CD14-positive monocyte (primary cell): Measurements from ENCODE around the gene CRYBG1. TPM values are rescaled to one million over a fixed set of nuclear protein-coding genes. Genes with fewer than 3 reads are reported as not detected.

ENCODE experiments used
- DNase-seq, 3 donors: peaks; one replicate each; pipeline ENCODE4 v3.0.0-alpha.2; 2011 to 2022
- H2AFZ ChIP-seq: 2 replicates; pipeline ENCODE4 v1.6.0; 2012; ENCODE audit warnings: mild to moderate bottlenecking, low read depth, low read length, inconsistent platforms; ENCODE audit not compliant: insufficient read depth, poor library complexity, severe bottlenecking
- H3K27ac ChIP-seq, 2 donors: 1 replicate in 1 of 2; 2 replicates in 1 of 2; pipeline ENCODE4 v1.5.1; 2012 to 2013; ENCODE audit warnings: low read length in 2 of 2, control low read depth in 1 of 2, inconsistent platforms in 1 of 2, low read depth in 1 of 2, mild to moderate bottlenecking in 1 of 2
- H3K27me3 ChIP-seq, 2 donors: one replicate each; pipeline versions ENCODE4 v1.6.0 to v1.6.1; 2011 to 2013; ENCODE audit warnings: low read length in 2 of 2; ENCODE audit not compliant: control insufficient read depth in 2 of 2, insufficient read depth in 2 of 2
- H3K36me3 ChIP-seq, 2 donors: replicated peaks in 1 of 2; 1 replicate in 1 of 2; 2 replicates in 1 of 2; pipeline versions ENCODE4 v1.5.1 to v1.6.1; 2012 to 2013; ENCODE audit warnings: low read length in 2 of 2, control low read depth in 1 of 2, inconsistent platforms in 1 of 2, mild to moderate bottlenecking in 1 of 2; ENCODE audit not compliant: insufficient read depth in 2 of 2, control insufficient read depth in 1 of 2
- H3K4me1 ChIP-seq, 2 donors: 1 replicate in 1 of 2; 2 replicates in 1 of 2; pipeline versions ENCODE4 v1.5.1 to v1.6.1; 2012 to 2013; ENCODE audit warnings: low read length in 2 of 2, control low read depth in 1 of 2, inconsistent platforms in 1 of 2, mild to moderate bottlenecking in 1 of 2, moderate library complexity in 1 of 2; ENCODE audit not compliant: insufficient read depth in 2 of 2, control insufficient read depth in 1 of 2
- H3K4me2 ChIP-seq: replicated peaks from 2 replicates; pipeline ENCODE3; 2012; ENCODE audit warnings: low read length, moderate library complexity, mild to moderate bottlenecking; ENCODE audit not compliant: poor library complexity, severe bottlenecking; ENCODE audit errors: extremely low read depth
- H3K4me3 ChIP-seq, 3 experiments: fragments of 200-600 bp in 1 of 3; sonication (generic) in 1 of 3; replicated peaks in 1 of 3; 1 replicate in 2 of 3; 2 replicates in 1 of 3; pipeline ENCODE4 v1.5.1; 2011 to 2013; ENCODE audit warnings: low read length in 3 of 3, mild to moderate bottlenecking in 3 of 3, control low read depth in 2 of 3, low read depth in 2 of 3, inconsistent platforms in 1 of 3, moderate library complexity in 1 of 3
- H3K79me2 ChIP-seq: 2 replicates; pipeline ENCODE4 v1.6.0; 2012; ENCODE audit warnings: mild to moderate bottlenecking, control low read depth, inconsistent platforms, low read length, moderate library complexity; ENCODE audit not compliant: insufficient read depth
- H3K9ac ChIP-seq: 2 replicates; pipeline ENCODE4 v1.6.0; 2017; ENCODE audit warnings: low read length, mild to moderate bottlenecking; ENCODE audit not compliant: insufficient read depth, poor library complexity, severe bottlenecking
- H3K9me3 ChIP-seq, 2 donors: replicated peaks in 1 of 2; 1 replicate in 1 of 2; 2 replicates in 1 of 2; pipeline versions ENCODE4 v1.5.1 to v1.6.1; 2012 to 2013; ENCODE audit warnings: low read length in 2 of 2, control low read depth in 1 of 2; ENCODE audit not compliant: control insufficient read depth in 1 of 2, insufficient read depth in 1 of 2
- H4K20me1 ChIP-seq: 2 replicates; pipeline ENCODE4 v1.6.0; 2012; ENCODE audit warnings: mild to moderate bottlenecking, low read length, control low read depth, moderate library complexity; ENCODE audit not compliant: insufficient read depth
- H3K27ac Mint-ChIP-seq, 7 donors: one replicate each; pipeline ENCODE4 v1.8.0; 2020; ENCODE audit warnings: mild to moderate bottlenecking in 7 of 7, mixed read lengths in 7 of 7, moderate library complexity in 6 of 7, inconsistent platforms in 2 of 7
- H3K27me3 Mint-ChIP-seq, 3 donors: one replicate each; pipeline ENCODE4 v1.8.0; 2021 to 2022; ENCODE audit warnings: low read depth in 3 of 3, mild to moderate bottlenecking in 3 of 3, mixed read lengths in 3 of 3, moderate library complexity in 3 of 3, inconsistent platforms in 1 of 3
- H3K36me3 Mint-ChIP-seq, 2 donors: one replicate each; pipeline ENCODE4 v1.8.0; 2020; ENCODE audit warnings: mixed read lengths in 2 of 2, inconsistent platforms in 1 of 2, mild to moderate bottlenecking in 1 of 2
- H3K4me1 Mint-ChIP-seq: one replicate; pipeline ENCODE4 v1.8.0; 2020; ENCODE audit warnings: mild to moderate bottlenecking, mixed read lengths
- H3K4me3 Mint-ChIP-seq, 2 donors: one replicate each; pipeline ENCODE4 v1.8.0; 2020; ENCODE audit warnings: mild to moderate bottlenecking in 2 of 2, mixed read lengths in 2 of 2, moderate library complexity in 1 of 2
- H3K9me3 Mint-ChIP-seq, 7 donors: one replicate each; pipeline ENCODE4 v1.8.0; 2020 to 2022; ENCODE audit warnings: mixed read lengths in 7 of 7, mild to moderate bottlenecking in 6 of 7, moderate library complexity in 6 of 7, inconsistent platforms in 2 of 7
- CTCF ChIP-seq: fragments of 200-600 bp; IDR thresholded peaks from one replicate; pipeline ENCODE4 v1.8.0; 2022; ENCODE audit warnings: antibody characterized with exemption, mild to moderate bottlenecking
- WGBS: methylation state at CpG from one replicate; pipeline ENCODE4 v1.1.5; 2013; ENCODE audit warnings: missing lambda C conversion rate; ENCODE audit not compliant: insufficient coverage; 5-methylcytosine and 5-hydroxymethylcytosine counted together
- intact Hi-C, 2 donors: fragments of 100-400 bp; cut with micrococcal nuclease; formaldehyde crosslinking; loops; one replicate each; pipeline versions ENCODE4 v1.15.0 to v1.15.1; 2023
- polyA plus RNA-seq, 3 donors: library from polyadenylated mRNA; depleted of rRNA in 1 of 3; unstranded in 2 of 3; stranded (reverse) in 1 of 3; fragments of 300-500 nt in 2 of 3; fragments of >200 nt in 1 of 3; fragmentation: Illumina TruSeq in 2 of 3; gene quantifications; 1 replicate in 2 of 3; 2 replicates in 1 of 3; pipeline ENCODE4 v1.2.3, GENCODE V29; 2012 to 2021

Gene CRYBG1
- polyA plus RNA-seq, 3 donors = 7.9 to 11.9 (median 11.1) TPM

- TF ChIP-seq CTCF = no peak
- H2AFZ ChIP-seq = no peak overlapping the region
- Mint-ChIP-seq H3K27ac (no peak overlapping the region), H3K36me3 (no peaks in the 10 kb centered on the region), H3K4me1 (no peaks in the 10 kb centered on the region), H3K4me3 (no peak overlapping the region), H3K27me3 (peaks cover 3 to 11% (median 5%) of the 10 kb centered on the region in 3 donors), H3K9me3 (no peaks in the 10 kb centered on the region)
- DNase-seq = no peak
- H3K36me3 ChIP-seq = no peaks in the 10 kb centered on the region
- no peak overlapping the region for H3K27ac ChIP-seq
- H3K4me1 ChIP-seq = no peaks in the 10 kb centered on the region
- H4K20me1 ChIP-seq = no peaks in the 10 kb centered on the region
- no peaks in the 10 kb centered on the region for H3K9me3 ChIP-seq
- intact Hi-C loops = no loop called here
- WGBS = no CpG with 5 or more reads among the region's 1 CpG
- no peak overlapping the region for H3K9ac ChIP-seq
- H3K4me2 ChIP-seq = no peak overlapping the region
- no peaks in the 10 kb centered on the region for H3K79me2 ChIP-seq
- H3K4me3 ChIP-seq = no peak overlapping the region
- no peaks in the 10 kb centered on the region for H3K27me3 ChIP-seq
Measured at GRCh38 chr6:106390088-106390487, 29.6 kb downstream of the CRYBG1 start.

- Mint-ChIP-seq H3K4me3 (no peak overlapping the region), H3K9me3 (no peaks in the 10 kb centered on the region), H3K27me3 (peaks cover 3 to 14% (median 4%) of the 10 kb centered on the region in 3 donors), H3K4me1 (no peaks in the 10 kb centered on the region), H3K27ac (no peak overlapping the region), H3K36me3 (no peaks in the 10 kb centered on the region)
- intact Hi-C loops = no loop called here
- H2AFZ ChIP-seq = no peak overlapping the region
- no peaks in the 10 kb centered on the region for H3K4me1 ChIP-seq
- H3K36me3 ChIP-seq = no peaks in the 10 kb centered on the region
- TF ChIP-seq CTCF = no peak
- no peak overlapping the region for H3K4me2 ChIP-seq
- no peak overlapping the region for H3K27ac ChIP-seq
- no peak overlapping the region for H3K4me3 ChIP-seq
- peaks cover 2 to 5% of the 10 kb centered on the region in 2 donors for H3K27me3 ChIP-seq
- no peaks in the 10 kb centered on the region for H3K79me2 ChIP-seq
- H3K9ac ChIP-seq = no peak overlapping the region
- H4K20me1 ChIP-seq = no peaks in the 10 kb centered on the region
- no CpG with 5 or more reads among the region's 7 CpGs for WGBS
- no peaks in the 10 kb centered on the region for H3K9me3 ChIP-seq
- no peak for DNase-seq
Measured at GRCh38 chr6:106396426-106397220, 36.1 kb downstream of the CRYBG1 start.
